Suprapubic skin (tissue), 4 donors: ENCODE measurements around the gene SYCP1. TPM values are rescaled to one million over a fixed set of nuclear protein-coding genes. Genes with fewer than 3 reads are reported as not detected.

Experiments
- DNase-seq, 2 donors: peaks; one replicate each; pipeline ENCODE4 v3.0.0-alpha.2; 2019; ENCODE audit warnings: low spot score in 2 of 2
- H3K27ac ChIP-seq: fragments of 200-600 bp; sonication (generic); one replicate; pipeline ENCODE4 v1.5.1; 2019
- H3K27me3 ChIP-seq: fragments of 200-600 bp; sonication (generic); one replicate; pipeline ENCODE4 v1.5.1; 2019
- H3K36me3 ChIP-seq: fragments of 200-600 bp; sonication (generic); one replicate; pipeline ENCODE4 v1.5.1; 2019
- H3K4me1 ChIP-seq: fragments of 200-600 bp; sonication (generic); one replicate; pipeline ENCODE4 v1.5.1; 2019
- H3K4me3 ChIP-seq: fragments of 200-600 bp; sonication (generic); one replicate; pipeline ENCODE4 v1.5.1; 2019; ENCODE audit warnings: mild to moderate bottlenecking
- H3K9me3 ChIP-seq: fragments of 200-600 bp; sonication (generic); one replicate; pipeline ENCODE4 v1.5.1; 2019
- CTCF ChIP-seq, 2 donors: fragments of 200-600 bp in 1 of 2; fragments of 450-650 bp in 1 of 2; sonication (generic) in 1 of 2; IDR thresholded peaks; one replicate each; pipeline ENCODE4 v1.5.1; 2016 to 2019; ENCODE audit warnings: antibody characterized with exemption in 2 of 2, mild to moderate bottlenecking in 1 of 2, moderate library complexity in 1 of 2
- EP300 ChIP-seq: sonication (generic); formaldehyde crosslinking; IDR thresholded peaks from one replicate; pipeline ENCODE4 v1.6.1; 2017; ENCODE audit warnings: antibody characterized with exemption
- POLR2A ChIP-seq, 2 donors: fragments of 450-650 bp; IDR thresholded peaks; one replicate each; pipeline ENCODE4 v1.6.1; 2017; ENCODE audit warnings: antibody characterized with exemption in 2 of 2, mild to moderate bottlenecking in 2 of 2, moderate library complexity in 2 of 2
- POLR2AphosphoS5 ChIP-seq, 3 donors: sonication (generic); formaldehyde crosslinking; IDR thresholded peaks; one replicate each; pipeline ENCODE4 v1.6.1; 2017; ENCODE audit warnings: antibody characterized with exemption in 3 of 3
- WGBS: methylation state at CpG from one replicate; pipeline ENCODE4 v1.1.5; 2018; 5-methylcytosine and 5-hydroxymethylcytosine counted together
- total RNA-seq, 4 donors: library from RNA; depleted of rRNA; stranded (reverse); fragments of >200 nt; gene quantifications; one replicate each; pipeline ENCODE4 v1.1.0, GENCODE V29; 2016

Gene SYCP1
- total RNA-seq, 4 donors from 2014 or later: 0.13 TPM; not detected in 3

- TF ChIP-seq POLR2A (IDR thresholded peaks at IDR 0.05) (no peak), POLR2AphosphoS5 (IDR thresholded peaks at IDR 0.05) (no peak), EP300 (no peak), CTCF (IDR thresholded peaks at IDR 0.05) (no peak)
These were observed 122.2 kb downstream of the SYCP1 start for GRCh38 chr1:114976891-114977290.

GRCh38 chr1:114979278-114979891 lies 124.7 kb downstream of the SYCP1 start:
- no peaks in the 10 kb centered on the region for H3K9me3 ChIP-seq
- DNase-seq: no peak
- no peaks in the 10 kb centered on the region for H3K36me3 ChIP-seq
- H3K4me3 ChIP-seq: no peak overlapping the region
- H3K27me3 ChIP-seq: no peaks in the 10 kb centered on the region
- no peaks in the 10 kb centered on the region for H3K4me1 ChIP-seq
- TF ChIP-seq CTCF (IDR thresholded peaks at IDR 0.05) (peak; percentile 64 to 80), POLR2A (IDR thresholded peaks at IDR 0.05) (no peak)
- no peak overlapping the region for H3K27ac ChIP-seq
- WGBS: 30% methylated on average over 4 of the region's 4 CpGs

More at GRCh38 chr1:114976891-114977290, 122.2 kb downstream of the SYCP1 start:
- no peaks in the 10 kb centered on the region for H3K4me1 ChIP-seq
- no peak overlapping the region for H3K4me3 ChIP-seq
- H3K27me3 ChIP-seq: no peaks in the 10 kb centered on the region
- no peak overlapping the region for H3K27ac ChIP-seq
- no peaks in the 10 kb centered on the region for H3K36me3 ChIP-seq
- DNase-seq: no peak
- 95% methylated on average over 1 of the region's 1 CpG for WGBS
- H3K9me3 ChIP-seq: no peaks in the 10 kb centered on the region

GRCh38 chr1:114982251-114982650 lies 127.6 kb downstream of the SYCP1 start:
- no peaks in the 10 kb centered on the region for H3K9me3 ChIP-seq
- DNase-seq: no peak
- no peaks in the 10 kb centered on the region for H3K27me3 ChIP-seq
- TF ChIP-seq POLR2A (IDR thresholded peaks at IDR 0.05) (no peak), POLR2AphosphoS5 (IDR thresholded peaks at IDR 0.05) (no peak), EP300 (no peak), CTCF (IDR thresholded peaks at IDR 0.05) (no peak)
- no peaks in the 10 kb centered on the region for H3K4me1 ChIP-seq
- 39% methylated on average over 1 of the region's 1 CpG for WGBS
- H3K36me3 ChIP-seq: no peaks in the 10 kb centered on the region
- no peak overlapping the region for H3K4me3 ChIP-seq
- no peak overlapping the region for H3K27ac ChIP-seq

GRCh38 chr1:114986286-114986685 lies 131.6 kb downstream of the SYCP1 start:
- Histone ChIP-seq H3K9me3 (peaks cover 10% of the 10 kb centered on the region), H3K27ac (no peak overlapping the region), H3K4me3 (no peak overlapping the region), H3K36me3 (no peaks in the 10 kb centered on the region), H3K4me1 (no peaks in the 10 kb centered on the region), H3K27me3 (no peaks in the 10 kb centered on the region)
- TF ChIP-seq EP300: no peak
- no peak for DNase-seq

- Histone ChIP-seq H3K36me3 (no peaks in the 10 kb centered on the region), H3K27ac (no peak overlapping the region), H3K4me1 (no peaks in the 10 kb centered on the region), H3K4me3 (no peak overlapping the region), H3K27me3 (no peaks in the 10 kb centered on the region), H3K9me3 (peaks cover 10% of the 10 kb centered on the region)
- 88% methylated on average over 1 of the region's 1 CpG for WGBS
- DNase-seq: no peak
- no peak for TF ChIP-seq EP300
- no peak for TF ChIP-seq POLR2AphosphoS5 (IDR thresholded peaks at IDR 0.05)
- TF ChIP-seq POLR2A (IDR thresholded peaks at IDR 0.05): no peak
- no peak for TF ChIP-seq CTCF (IDR thresholded peaks at IDR 0.05)
These were observed 133.4 kb downstream of the SYCP1 start for GRCh38 chr1:114988095-114988494.
